Progenitor cell of endocrine pancreas (in vitro differentiated cells): ENCODE results near the gene GPR15LG. TPM values are rescaled to one million over a fixed set of nuclear protein-coding genes. Genes with fewer than 3 reads are reported as not detected.

ENCODE experiments used
- DNase-seq: peaks from one replicate; pipeline ENCODE4 v3.0.0; 2021; ENCODE audit warnings: low spot score; ENCODE audit not compliant: unreplicated experiment
- H3K27ac Mint-ChIP-seq: 2 replicates; pipeline ENCODE4 v1.8.0; 2021; ENCODE audit warnings: mild to moderate bottlenecking, moderate library complexity, mixed read lengths
- H3K27me3 Mint-ChIP-seq: 2 replicates; pipeline ENCODE4 v1.8.0; 2021; ENCODE audit warnings: mixed read lengths
- H3K36me3 Mint-ChIP-seq: 2 replicates; pipeline ENCODE4 v1.8.0; 2022; ENCODE audit warnings: mixed read lengths; ENCODE audit not compliant: insufficient read depth
- H3K4me1 Mint-ChIP-seq: 2 replicates; pipeline ENCODE4 v1.8.0; 2021; ENCODE audit warnings: low read depth, mixed read lengths
- H3K4me3 Mint-ChIP-seq: 2 replicates; pipeline ENCODE4 v1.8.0; 2021; ENCODE audit warnings: low read depth, mild to moderate bottlenecking, moderate library complexity, mixed read lengths
- H3K9me3 Mint-ChIP-seq: 2 replicates; pipeline ENCODE4 v1.8.0; 2021; ENCODE audit warnings: low read depth, mixed read lengths
- CTCF ChIP-seq: fragments of 200-600 bp; sonication (generic); IDR thresholded peaks from one replicate; pipeline ENCODE4 v1.5.0; 2021; ENCODE audit warnings: antibody characterized with exemption, mild to moderate bottlenecking; ENCODE audit not compliant: unreplicated experiment
- total RNA-seq: library from RNA; stranded (reverse); gene quantifications from 2 replicates; pipeline ENCODE4 v1.2.1, GENCODE V29; 2021

The GPR15LG gene
- total RNA-seq, 1 donor from 2014 or later = not detected

DNA sequence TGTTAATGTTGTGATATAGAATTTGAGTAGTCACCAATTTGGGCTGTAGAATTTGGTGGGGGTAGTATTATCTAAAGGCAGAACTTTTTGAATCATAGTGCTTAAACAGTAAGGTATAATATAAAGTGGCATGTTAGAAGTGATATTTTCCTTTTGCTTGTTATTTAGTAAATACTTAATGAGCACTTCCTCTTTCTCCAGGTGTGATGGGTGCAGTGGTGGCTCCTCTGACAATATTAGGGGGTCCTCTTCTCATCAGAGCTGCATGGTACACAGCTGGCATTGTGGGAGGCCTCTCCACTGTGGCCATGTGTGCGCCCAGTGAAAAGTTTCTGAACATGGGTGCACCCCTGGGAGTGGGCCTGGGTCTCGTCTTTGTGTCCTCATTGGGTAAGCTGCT is 23.7 kb upstream of the GPR15LG start:
- Mint-ChIP-seq H3K4me1 (no peaks in the 10 kb centered on the region), H3K9me3 (no peaks in the 10 kb centered on the region), H3K27ac (no peak overlapping the region), H3K4me3 (no peak overlapping the region), H3K27me3 (no peaks in the 10 kb centered on the region), H3K36me3 (peaks cover 28% of the 10 kb centered on the region)
- TF ChIP-seq CTCF = no peak
- no peak for DNase-seq

- Mint-ChIP-seq H3K4me3 (no peak overlapping the region), H3K27ac (no peak overlapping the region), H3K36me3 (peaks cover 26% of the 10 kb centered on the region), H3K27me3 (peaks cover under 1% of the 10 kb centered on the region), H3K9me3 (no peaks in the 10 kb centered on the region), H3K4me1 (no peaks in the 10 kb centered on the region)
- TF ChIP-seq CTCF = no peak
- DNase-seq = no peak
Measured at GRCh38 chr10:84152769-84153168, 20.8 kb upstream of the GPR15LG start.

GRCh38 chr10:84155521-84155920 is 18.1 kb upstream of the GPR15LG start:
- Mint-ChIP-seq H3K9me3 (no peaks in the 10 kb centered on the region), H3K4me1 (peaks cover 4% of the 10 kb centered on the region)

GRCh38 chr10:84156009-84156408 is 17.6 kb upstream of the GPR15LG start:
- Mint-ChIP-seq H3K4me1 (peaks cover 5% of the 10 kb centered on the region), H3K27ac (no peak overlapping the region), H3K27me3 (peaks cover 21% of the 10 kb centered on the region), H3K9me3 (no peaks in the 10 kb centered on the region), H3K36me3 (peaks cover 13% of the 10 kb centered on the region), H3K4me3 (no peak overlapping the region)
- no peak for DNase-seq
- TF ChIP-seq CTCF = no peak

More at GRCh38 chr10:84155521-84155920, 18.1 kb upstream of the GPR15LG start:
- peaks cover 15% of the 10 kb centered on the region for H3K36me3 Mint-ChIP-seq
- no peak overlapping the region for H3K4me3 Mint-ChIP-seq
- peaks cover 21% of the 10 kb centered on the region for H3K27me3 Mint-ChIP-seq
- no peak for TF ChIP-seq CTCF
- no peak overlapping the region for H3K27ac Mint-ChIP-seq
- no peak for DNase-seq

DNA sequence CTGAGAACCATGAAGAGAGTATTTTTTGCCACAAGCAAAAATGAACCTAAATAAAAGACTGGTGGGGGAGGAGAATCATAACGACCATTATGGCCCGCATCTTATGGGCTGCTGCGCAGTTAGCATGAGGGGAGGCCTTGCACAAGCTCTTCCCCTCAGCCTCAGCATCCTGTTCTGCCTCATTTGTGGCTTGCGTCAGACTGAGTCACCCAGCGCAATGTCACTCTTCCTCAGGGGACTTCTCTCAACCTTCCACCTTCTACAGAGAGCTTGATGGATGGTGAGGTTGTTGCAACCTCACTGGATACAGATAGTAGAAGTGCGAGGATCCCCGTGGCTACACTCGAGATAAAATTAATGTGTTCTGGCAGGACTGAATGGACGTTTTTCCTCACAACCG is 16.8 kb upstream of the GPR15LG start:
- Mint-ChIP-seq H3K9me3 (no peaks in the 10 kb centered on the region), H3K4me1 (peaks cover 5% of the 10 kb centered on the region), H3K27ac (no peak overlapping the region), H3K36me3 (peaks cover 13% of the 10 kb centered on the region), H3K4me3 (no peak overlapping the region), H3K27me3 (peaks cover 21% of the 10 kb centered on the region)
- no peak for TF ChIP-seq CTCF
- DNase-seq = no peak
